HUES48 (cell line): Measurements from ENCODE around the gene RPS2.
"Not testable (repeated sequence)": the region's sequence is repeated elsewhere in the genome, so short reads cannot be mapped to it uniquely, and the experiment has no call there.

Experiments used
- H3K27ac ChIP-seq: one replicate; pipeline ENCODE4 v1.7.0; 2013; ENCODE audit warnings: low read depth, low read length, inconsistent platforms
- H3K27me3 ChIP-seq: 2 replicates; pipeline ENCODE4 v1.6.1; 2013; ENCODE audit warnings: mild to moderate bottlenecking, low read length; ENCODE audit not compliant: control insufficient read depth, insufficient read depth
- H3K36me3 ChIP-seq: 2 replicates; pipeline ENCODE4 v1.6.1; 2013; ENCODE audit warnings: low read length; ENCODE audit not compliant: control insufficient read depth, insufficient read depth
- H3K4me1 ChIP-seq: 2 replicates; pipeline ENCODE4 v1.6.1; 2013; ENCODE audit warnings: mild to moderate bottlenecking, low read length; ENCODE audit not compliant: control insufficient read depth, insufficient read depth
- H3K4me3 ChIP-seq: 2 replicates; pipeline ENCODE4 v1.5.1; 2013; ENCODE audit warnings: mild to moderate bottlenecking, low read depth, low read length
- H3K9ac ChIP-seq: 2 replicates; pipeline ENCODE4 v1.6.1; 2013; ENCODE audit warnings: mild to moderate bottlenecking, low read depth, low read length, moderate library complexity
- H3K9me3 ChIP-seq: 2 replicates; pipeline ENCODE4 v1.6.1; 2013; ENCODE audit warnings: low read length; ENCODE audit not compliant: control insufficient read depth, insufficient read depth

The RPS2 gene

GRCh38 chr16:1964506-1965395 is at the start of gene RPS2:
Gene RPS2 (minus strand): TSS chr16:1964826. CDS start chr16:1964625, 201 bp downstream.
- Histone ChIP-seq H3K9ac (peak within 1 kb of the TSS; percentile 99), H3K4me1 (peaks cover 13% of the 10 kb centered on the region), H3K27me3 (no peaks in the 10 kb centered on the region), H3K27ac (peak within 1 kb of the TSS; percentile 97), H3K36me3 (peaks cover 32% of the 10 kb centered on the region), H3K4me3 (peak within 1 kb of the TSS; percentile 84), H3K9me3 (no peaks in the 10 kb centered on the region)

GRCh38 chr16:2013527-2013926 is 48.9 kb upstream of the RPS2 start:
- H3K36me3 ChIP-seq, result no peaks in the 10 kb centered on the region
- H3K4me3 ChIP-seq, result no peak overlapping the region
- no peaks in the 10 kb centered on the region for H3K9me3 ChIP-seq
- peaks cover 8% of the 10 kb centered on the region for H3K4me1 ChIP-seq
- peaks cover 5% of the 10 kb centered on the region; the same call in 1 of the 2 replicates for H3K27me3 ChIP-seq
- no peak overlapping the region for H3K9ac ChIP-seq
- no peak overlapping the region for H3K27ac ChIP-seq

- not testable (repeated sequence) for H3K27me3 ChIP-seq
- peaks cover 20% of the 10 kb centered on the region for H3K4me1 ChIP-seq
Measured at GRCh38 chr16:2011726-2012125, 47.1 kb upstream of the RPS2 start.

GRCh38 chr16:2009791-2010510 is 45.3 kb upstream of the RPS2 start, which contains the start of gene ZNF598:
Gene ZNF598 (minus strand): TSS chr16:2009821.
- peak within 1 kb of the TSS; percentile 88 for H3K9ac ChIP-seq
- no peaks in the 10 kb centered on the region for H3K27me3 ChIP-seq
- H3K4me1 ChIP-seq, result peaks cover 20% of the 10 kb centered on the region
- H3K36me3 ChIP-seq, result peaks cover 6% of the 10 kb centered on the region
- peak within 1 kb of the TSS; percentile 95 for H3K4me3 ChIP-seq
- H3K9me3 ChIP-seq, result no peaks in the 10 kb centered on the region
- peak within 1 kb of the TSS; percentile 90 for H3K27ac ChIP-seq

More at GRCh38 chr16:2011726-2012125, 47.1 kb upstream of the RPS2 start:
- not testable (repeated sequence) for H3K27ac ChIP-seq, H3K9me3 ChIP-seq, H3K9ac ChIP-seq, H3K36me3 ChIP-seq, H3K4me3 ChIP-seq

GRCh38 chr16:2009164-2009711 is 44.6 kb upstream of the RPS2 start:
- Histone ChIP-seq H3K36me3 (peaks cover 6% of the 10 kb centered on the region), H3K27me3 (no peaks in the 10 kb centered on the region), H3K27ac (peak overlapping the region; percentile 69), H3K9ac (peak overlapping the region; percentile 73; the same call in 1 of the 2 replicates), H3K4me3 (peak overlapping the region; percentile 88), H3K9me3 (no peaks in the 10 kb centered on the region), H3K4me1 (peaks cover 25% of the 10 kb centered on the region)

GRCh38 chr16:2008631-2009163 is 44.1 kb upstream of the RPS2 start:
- Histone ChIP-seq H3K9me3 (no peaks in the 10 kb centered on the region), H3K9ac (peak overlapping the region; percentile 73; the same call in 1 of the 2 replicates), H3K4me3 (peak overlapping the region; percentile 88), H3K27me3 (no peaks in the 10 kb centered on the region), H3K36me3 (peaks cover 6% of the 10 kb centered on the region), H3K27ac (peak overlapping the region; percentile 69), H3K4me1 (peaks cover 27% of the 10 kb centered on the region)

- Histone ChIP-seq H3K4me1 (peaks cover 27% of the 10 kb centered on the region), H3K9ac (no peak overlapping the region), H3K4me3 (peak overlapping the region; percentile 88), H3K27me3 (no peaks in the 10 kb centered on the region), H3K36me3 (peaks cover 11% of the 10 kb centered on the region), H3K9me3 (no peaks in the 10 kb centered on the region), H3K27ac (no peak overlapping the region)
Measured at GRCh38 chr16:2008009-2008526, 43.4 kb upstream of the RPS2 start.

- Histone ChIP-seq H3K36me3 (peaks cover 19% of the 10 kb centered on the region), H3K4me1 (peaks cover 27% of the 10 kb centered on the region), H3K9me3 (no peaks in the 10 kb centered on the region), H3K27ac (no peak overlapping the region), H3K9ac (no peak overlapping the region), H3K4me3 (no peak overlapping the region; the same call in 1 of the 2 replicates), H3K27me3 (no peaks in the 10 kb centered on the region)
Measured at GRCh38 chr16:2007081-2007836, 42.6 kb upstream of the RPS2 start.

GRCh38 chr16:2006317-2006716 is 41.7 kb upstream of the RPS2 start:
- Histone ChIP-seq H3K27ac (no peak overlapping the region), H3K4me3 (no peak overlapping the region), H3K27me3 (no peaks in the 10 kb centered on the region), H3K9ac (no peak overlapping the region), H3K36me3 (peaks cover 29% of the 10 kb centered on the region), H3K9me3 (no peaks in the 10 kb centered on the region), H3K4me1 (peaks cover 27% of the 10 kb centered on the region)

- Histone ChIP-seq H3K36me3 (peaks cover 36% of the 10 kb centered on the region), H3K9ac (no peak overlapping the region), H3K4me1 (peaks cover 27% of the 10 kb centered on the region), H3K9me3 (no peaks in the 10 kb centered on the region), H3K27ac (no peak overlapping the region), H3K4me3 (no peak overlapping the region), H3K27me3 (no peaks in the 10 kb centered on the region)
Measured at GRCh38 chr16:2005646-2006045, 41.0 kb upstream of the RPS2 start.
